Esophagus muscularis mucosa (tissue), 4 donors: ENCODE data around the gene INPP5A.

ENCODE experiments used
- CTCF ChIP-seq, 3 experiments: fragments of 200-600 bp in 2 of 3; fragments of 450-650 bp in 1 of 3; sonication (generic) in 2 of 3; IDR thresholded peaks; one replicate each; pipeline ENCODE4 v1.5.1; 2017 to 2019; ENCODE audit warnings: antibody characterized with exemption in 3 of 3, mild to moderate bottlenecking in 2 of 3, moderate library complexity in 1 of 3
- EP300 ChIP-seq: sonication (generic); formaldehyde crosslinking; IDR thresholded peaks from one replicate; pipeline ENCODE4 v1.6.1; 2017; ENCODE audit warnings: antibody characterized with exemption
- POLR2A ChIP-seq: fragments of 450-650 bp; IDR thresholded peaks from one replicate; pipeline ENCODE4 v1.6.1; 2017; ENCODE audit warnings: antibody characterized with exemption, moderate library complexity, mild to moderate bottlenecking, low read depth

- TF ChIP-seq EP300, result no peak
- TF ChIP-seq CTCF (IDR thresholded peaks at IDR 0.05), result peak; percentile 31 to 64 (median 44)
- no peak for TF ChIP-seq POLR2A
Measured at GRCh38 chr10:132536877-132537683, 507 bp upstream of the INPP5A start.
